Kasumi-1 (cell line): Measurements from ENCODE around the gene CBLN3.
"Not testable (repeated sequence)": the region's sequence is repeated elsewhere in the genome, so short reads cannot be mapped to it uniquely, and the experiment has no call there.

Experiments
- DNase-seq, 2 experiments: peaks; one replicate each; lab custom pipeline; 2025; lab: John Stamatoyannopoulos, UW

The CBLN3 gene

DNA sequence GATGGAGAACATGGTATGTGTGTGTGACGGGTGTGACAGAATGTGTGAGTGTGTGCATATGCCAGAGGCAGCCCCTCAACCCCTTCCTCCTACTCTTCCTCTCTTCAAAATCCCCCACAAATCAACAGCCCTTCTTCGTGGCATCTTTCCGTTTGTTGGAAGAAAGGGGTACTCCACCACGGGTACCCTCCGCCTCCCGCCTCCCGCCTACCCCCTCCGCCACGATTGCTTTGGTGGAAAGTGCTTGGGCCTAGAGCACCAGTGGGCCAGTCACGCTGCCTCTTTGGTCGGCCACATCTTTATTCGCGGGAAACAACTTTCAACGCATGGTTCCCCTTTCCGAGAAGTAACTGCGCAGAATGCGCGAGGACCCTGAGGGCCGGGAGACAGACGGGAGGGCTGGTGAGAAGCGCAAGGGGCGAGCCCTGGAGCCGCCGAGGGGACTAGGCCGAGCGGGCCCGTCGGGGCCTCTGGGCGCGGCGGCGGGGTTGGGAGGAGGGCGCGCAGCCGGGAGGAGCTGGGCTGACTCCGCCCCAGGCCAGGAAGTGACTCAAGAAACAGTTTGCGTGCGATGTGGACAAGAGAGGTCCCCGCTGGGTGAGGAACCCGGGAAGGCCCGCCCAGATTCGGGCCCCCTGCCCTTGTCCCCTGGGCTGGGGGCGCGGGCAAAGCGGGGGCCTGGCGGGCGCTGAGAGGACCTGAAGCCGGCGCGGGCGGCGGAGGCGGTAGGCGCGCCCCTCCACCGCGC is at the start of gene CBLN3, which contains the start of gene KHNYN:
Gene CBLN3 (minus strand): TSS at position 274 of the 748 bp plus-strand sequence. CDS start 614 bp downstream, outside the sequence.
Gene KHNYN (plus strand): TSS at position 560 of the 748 bp plus-strand sequence. CDS start 777 bp downstream, outside the sequence.
- DNase-seq: peak; percentile 85 to 89

GRCh38 chr14:24475261-24475660 is 45.8 kb upstream of the CBLN3 start:
- DNase-seq: peak; percentile 26 to 37

GRCh38 chr14:24473211-24473610 is 43.7 kb upstream of the CBLN3 start:
- DNase-seq: no peak

- DNase-seq: not testable (repeated sequence)
These were observed 41.0 kb upstream of the CBLN3 start for GRCh38 chr14:24470450-24470849.

GRCh38 chr14:24465805-24466204 is 36.3 kb upstream of the CBLN3 start:
- no peak for DNase-seq

GRCh38 chr14:24465368-24465767 is 35.9 kb upstream of the CBLN3 start:
- DNase-seq: no peak

DNA sequence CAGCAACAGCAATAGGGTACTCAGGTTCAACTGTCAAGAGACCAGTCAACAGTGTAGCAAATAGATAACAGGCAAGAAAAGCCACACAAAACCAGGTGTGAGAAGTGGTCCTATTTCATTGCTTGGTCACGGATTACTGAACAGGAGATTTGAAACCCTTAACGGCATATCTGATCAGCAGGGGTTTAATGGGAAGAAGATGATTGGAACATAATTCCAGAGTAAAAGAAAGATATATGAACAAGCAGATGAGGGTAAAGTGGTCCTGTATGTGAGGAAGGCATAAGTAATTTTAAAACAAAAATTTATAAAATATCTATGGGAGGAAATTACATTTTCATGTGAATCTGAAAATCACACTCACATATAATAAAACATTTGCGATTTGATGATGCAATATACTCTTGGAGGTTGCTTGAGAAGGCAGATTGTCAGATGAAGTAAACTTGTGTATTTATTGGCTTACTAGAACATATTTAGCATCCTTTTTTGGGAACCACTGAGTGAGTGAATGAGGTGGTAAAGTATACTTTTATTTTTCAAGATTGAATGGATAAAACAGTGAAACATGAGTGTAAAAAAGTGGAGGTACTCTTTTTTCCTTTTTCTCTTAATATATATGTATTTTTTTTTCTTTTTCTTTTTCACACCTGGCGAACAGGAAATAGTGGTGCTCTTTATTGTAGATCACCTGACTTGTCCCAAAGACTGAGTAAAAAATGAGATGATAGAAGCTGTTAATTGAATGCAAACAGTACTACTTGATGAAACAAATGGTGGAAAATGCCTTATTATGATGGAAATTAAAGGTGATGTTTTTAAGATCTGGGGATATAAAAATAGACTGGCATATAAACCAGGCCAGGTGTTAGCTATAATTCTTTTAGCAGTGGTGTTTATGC is 34.7 kb upstream of the CBLN3 start:
- no peak for DNase-seq

- DNase-seq: no peak
These were observed 33.8 kb upstream of the CBLN3 start for GRCh38 chr14:24463017-24463883.

DNA sequence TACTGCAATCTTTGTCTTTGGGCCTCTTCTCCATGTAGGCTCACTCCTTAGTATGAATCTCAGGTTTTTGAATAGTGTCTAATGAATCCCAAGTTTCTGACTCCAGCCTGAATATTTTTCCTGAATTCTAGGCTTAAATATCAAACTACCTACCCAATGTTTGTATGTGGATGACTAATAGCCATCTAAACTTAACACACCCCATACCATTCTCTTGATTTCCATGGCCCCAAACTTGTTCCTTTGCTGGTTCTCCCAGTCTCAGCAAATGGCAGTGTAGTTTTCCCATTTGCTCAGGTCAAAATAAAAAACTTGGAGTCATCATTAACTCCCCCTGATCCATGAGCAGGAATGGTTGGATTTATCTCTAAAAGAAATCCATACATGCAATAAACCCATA is 31.9 kb upstream of the CBLN3 start:
- no peak for DNase-seq

- DNase-seq: no peak
These were observed 29.9 kb upstream of the CBLN3 start for GRCh38 chr14:24459331-24459730.

GRCh38 chr14:24458736-24459135 is 29.3 kb upstream of the CBLN3 start:
- no peak for DNase-seq

GRCh38 chr14:24456980-24457379 is 27.5 kb upstream of the CBLN3 start:
- DNase-seq: no peak

- not testable (repeated sequence) for DNase-seq
These were observed 21.4 kb upstream of the CBLN3 start for GRCh38 chr14:24450828-24451227.

GRCh38 chr14:24443053-24443665 is 13.7 kb upstream of the CBLN3 start:
- DNase-seq: no peak

GRCh38 chr14:24442240-24443052 is 13.0 kb upstream of the CBLN3 start, which contains the start of gene SDR39U1:
Gene SDR39U1 (minus strand): TSS chr14:24442776. CDS start chr14:24442769, 7 bp downstream.
- DNase-seq: peak; percentile 99

- DNase-seq: no peak
These were observed 12.4 kb upstream of the CBLN3 start for GRCh38 chr14:24441904-24442239.

GRCh38 chr14:24441485-24441884 is 12.0 kb upstream of the CBLN3 start:
- no peak for DNase-seq

DNA sequence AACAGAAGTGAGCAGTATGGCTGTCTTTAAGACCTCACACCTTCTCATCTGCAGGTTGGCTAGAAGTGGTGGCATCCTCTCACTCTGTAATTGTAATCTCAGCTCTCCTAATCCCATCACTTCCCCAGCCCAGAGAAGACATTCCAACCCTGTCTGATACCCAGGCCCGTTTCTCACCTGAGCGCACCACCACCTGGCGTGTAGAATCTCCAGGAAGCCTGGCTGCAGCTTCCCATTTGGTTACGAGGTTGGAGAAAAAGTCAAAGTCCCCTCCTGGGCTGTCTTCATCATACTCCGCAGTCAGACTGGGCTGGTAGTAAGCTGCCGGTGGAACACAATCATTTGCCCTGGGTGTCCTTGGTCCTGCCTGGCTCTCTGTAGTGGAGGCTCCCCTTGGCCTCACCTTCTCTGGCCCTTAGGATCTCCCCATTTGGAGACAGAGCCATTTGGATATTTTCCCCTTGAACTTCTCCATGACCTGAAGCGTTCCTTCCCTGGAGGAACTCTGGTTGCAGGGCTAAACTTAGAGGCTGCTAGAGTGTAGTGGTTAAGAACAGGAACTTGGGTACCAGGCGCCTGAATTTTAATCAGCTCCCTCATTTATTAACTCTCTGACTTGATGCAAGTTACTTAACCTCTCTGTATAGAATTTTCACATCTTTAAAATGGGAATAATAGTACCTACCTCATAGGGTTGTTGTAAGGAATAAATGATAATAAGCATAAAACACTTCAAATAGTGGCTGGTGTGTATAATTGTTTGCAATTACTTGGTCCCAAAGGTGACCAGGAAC is 11.3 kb upstream of the CBLN3 start:
- DNase-seq: no peak

DNA sequence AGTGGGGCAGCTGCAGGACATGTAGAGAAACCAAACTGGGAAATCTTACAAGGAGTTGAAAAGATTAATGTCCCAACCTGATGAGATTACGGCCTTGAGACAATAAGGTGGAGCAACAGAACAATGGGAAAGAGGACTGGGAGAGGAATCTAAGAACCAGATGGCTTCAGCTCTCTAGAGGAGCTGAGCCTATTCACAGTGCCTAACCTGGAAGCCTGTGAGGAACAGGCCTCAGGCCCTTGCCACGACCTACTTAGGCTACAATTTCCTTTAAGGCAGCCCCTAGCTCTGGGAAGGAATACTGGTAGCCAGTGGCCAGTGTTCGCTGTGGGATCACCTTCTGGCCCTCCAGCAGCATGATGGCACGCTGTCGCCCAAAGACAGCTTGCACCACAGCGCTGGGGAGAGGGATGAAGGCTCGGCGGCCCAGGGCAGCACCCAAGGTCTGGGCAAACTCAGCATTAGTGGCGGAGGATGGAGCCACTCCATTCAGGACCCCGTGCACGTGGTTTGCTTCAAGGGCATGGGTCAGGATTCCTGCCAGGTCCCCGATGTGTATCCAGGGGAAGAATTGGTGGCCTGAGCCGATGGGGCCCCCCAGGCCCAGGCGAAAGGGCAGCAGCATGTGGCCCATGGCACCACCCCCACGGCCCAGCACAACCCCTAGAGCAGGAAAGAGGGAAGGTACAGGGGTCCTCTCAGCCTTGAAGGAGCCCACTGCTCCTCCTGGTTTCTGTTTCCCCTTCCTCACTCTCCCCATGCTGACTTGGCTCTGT is 10.6 kb upstream of the CBLN3 start:
- DNase-seq: no peak
